ENCODE measurements around the gene CA4.
"Not testable (repeated sequence)": the region's sequence is repeated elsewhere in the genome, so short reads cannot be mapped to it uniquely, and the experiment has no call there.

DNA sequence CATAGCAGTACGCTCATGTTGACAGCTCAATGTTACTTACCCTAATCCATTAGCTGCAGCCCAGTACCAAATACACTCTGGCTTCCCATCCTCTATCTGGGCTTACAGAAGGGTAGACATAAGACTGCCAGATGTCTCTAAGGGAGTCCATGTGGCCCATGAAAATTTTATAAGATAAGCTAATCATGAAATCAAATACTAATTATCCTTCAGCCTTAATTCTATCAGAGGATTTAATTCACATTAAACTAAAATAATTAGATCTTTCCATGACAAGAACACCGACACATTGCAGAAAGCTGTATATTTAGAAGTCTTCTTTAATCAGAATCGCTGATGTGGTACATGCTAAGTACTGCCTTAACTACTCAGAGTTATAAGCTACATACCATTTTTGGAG lies 43.3 kb downstream of the CA4 start:
- TF ChIP-seq, protein P1, sequence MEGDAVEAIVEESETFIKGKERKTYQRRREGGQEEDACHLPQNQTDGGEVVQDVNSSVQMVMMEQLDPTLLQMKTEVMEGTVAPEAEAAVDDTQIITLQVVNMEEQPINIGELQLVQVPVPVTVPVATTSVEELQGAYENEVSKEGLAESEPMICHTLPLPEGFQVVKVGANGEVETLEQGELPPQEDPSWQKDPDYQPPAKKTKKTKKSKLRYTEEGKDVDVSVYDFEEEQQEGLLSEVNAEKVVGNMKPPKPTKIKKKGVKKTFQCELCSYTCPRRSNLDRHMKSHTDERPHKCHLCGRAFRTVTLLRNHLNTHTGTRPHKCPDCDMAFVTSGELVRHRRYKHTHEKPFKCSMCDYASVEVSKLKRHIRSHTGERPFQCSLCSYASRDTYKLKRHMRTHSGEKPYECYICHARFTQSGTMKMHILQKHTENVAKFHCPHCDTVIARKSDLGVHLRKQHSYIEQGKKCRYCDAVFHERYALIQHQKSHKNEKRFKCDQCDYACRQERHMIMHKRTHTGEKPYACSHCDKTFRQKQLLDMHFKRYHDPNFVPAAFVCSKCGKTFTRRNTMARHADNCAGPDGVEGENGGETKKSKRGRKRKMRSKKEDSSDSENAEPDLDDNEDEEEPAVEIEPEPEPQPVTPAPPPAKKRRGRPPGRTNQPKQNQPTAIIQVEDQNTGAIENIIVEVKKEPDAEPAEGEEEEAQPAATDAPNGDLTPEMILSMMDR (IDR thresholded peaks at IDR 0.05; ENCODE audit: low read length), result not testable (repeated sequence)
- not testable (repeated sequence) for TF ChIP-seq EZH2 (IDR thresholded peaks at IDR 0.05; ENCODE audit: borderline replicate concordance, low read length)
